ENCODE results near the gene TMEM253.

Gene TMEM253

DNA sequence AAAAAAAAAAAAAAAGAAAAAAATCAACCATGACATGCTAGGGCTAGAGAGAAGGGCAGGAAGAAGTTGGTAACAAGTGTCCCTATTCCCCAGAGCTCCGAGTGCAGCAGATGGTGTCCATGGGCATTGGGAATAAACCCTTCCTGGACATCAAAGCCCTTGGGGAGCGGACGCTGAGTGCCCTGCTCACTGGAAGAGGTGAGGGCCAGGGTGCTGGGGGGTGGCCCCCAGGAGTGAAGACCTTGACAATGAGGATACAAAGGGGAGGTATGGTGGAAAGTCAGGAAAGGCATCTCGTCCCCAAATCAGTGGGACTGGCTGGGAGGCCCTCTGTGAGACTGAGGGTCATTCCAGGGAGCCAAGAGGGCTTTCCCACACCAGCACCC, 14.0 kb upstream of the TMEM253 start:
- no peak overlapping the region for H3K9ac ChIP-seq (ENCODE audit: low read depth, low read length)
- H3K36me3 ChIP-seq (ENCODE audit: control insufficient read depth, insufficient read depth, low read length) = peaks cover 35% of the 10 kb centered on the region
- no peaks in the 10 kb centered on the region for H3K9me3 ChIP-seq (ENCODE audit: control insufficient read depth, insufficient read depth, low read length)
- peaks cover 3% of the 10 kb centered on the region for H3K4me1 ChIP-seq (ENCODE audit: control insufficient read depth, insufficient read depth, low read length)
- H3K27me3 ChIP-seq (ENCODE audit: control insufficient read depth, insufficient read depth, low read length) = no peaks in the 10 kb centered on the region
- H3K4me3 ChIP-seq (ENCODE audit: low read depth, low read length) = no peak overlapping the region

DNA sequence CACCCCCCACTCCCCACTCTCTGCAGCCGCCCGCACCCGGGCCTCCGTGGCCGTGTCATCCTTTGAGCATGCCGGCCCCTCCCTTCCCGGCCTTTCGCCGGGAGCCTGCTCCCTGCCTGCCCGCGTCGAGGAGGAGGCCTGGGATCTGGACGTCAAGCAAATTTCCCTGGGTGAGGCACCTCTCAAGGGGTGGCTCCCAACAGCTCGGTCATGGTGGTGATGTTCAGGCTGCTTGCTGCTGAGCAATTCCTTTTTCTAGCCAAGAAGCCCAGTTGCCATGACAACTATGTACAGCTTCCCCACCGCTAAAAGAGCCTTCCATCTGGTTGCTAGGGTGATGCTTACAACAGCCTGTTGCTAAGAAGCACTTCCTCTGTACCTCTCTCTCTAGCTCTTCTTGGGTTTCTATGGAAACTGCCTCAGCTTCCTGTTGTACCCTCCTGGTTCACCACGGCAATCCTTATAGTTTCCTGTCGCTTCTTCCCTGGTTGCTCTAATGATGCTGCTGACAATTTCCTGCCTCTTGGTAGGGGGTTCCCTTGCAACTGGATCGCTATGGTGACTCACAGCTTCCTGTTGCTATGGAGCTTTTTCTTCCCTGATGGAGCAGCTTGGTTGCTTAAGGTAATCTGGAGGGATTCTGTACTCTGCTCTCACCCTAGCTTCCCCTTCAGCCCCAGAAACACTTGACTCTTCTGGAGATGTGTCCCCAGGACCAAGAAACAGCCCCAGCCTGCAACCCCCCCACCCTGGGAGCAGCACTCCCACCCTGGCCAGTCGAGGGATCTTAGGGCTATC, 13.4 kb upstream of the TMEM253 start:
- peaks cover 40% of the 10 kb centered on the region for H3K36me3 ChIP-seq (ENCODE audit: control insufficient read depth, insufficient read depth, low read length)
- H3K9me3 ChIP-seq (ENCODE audit: control insufficient read depth, insufficient read depth, low read length) = no peaks in the 10 kb centered on the region
- H3K9ac ChIP-seq (ENCODE audit: low read depth, low read length) = no peak overlapping the region
- H3K27me3 ChIP-seq (ENCODE audit: control insufficient read depth, insufficient read depth, low read length) = no peaks in the 10 kb centered on the region
- H3K4me3 ChIP-seq (ENCODE audit: low read depth, low read length) = no peak overlapping the region
- peaks cover 3% of the 10 kb centered on the region for H3K4me1 ChIP-seq (ENCODE audit: control insufficient read depth, insufficient read depth, low read length)

DNA sequence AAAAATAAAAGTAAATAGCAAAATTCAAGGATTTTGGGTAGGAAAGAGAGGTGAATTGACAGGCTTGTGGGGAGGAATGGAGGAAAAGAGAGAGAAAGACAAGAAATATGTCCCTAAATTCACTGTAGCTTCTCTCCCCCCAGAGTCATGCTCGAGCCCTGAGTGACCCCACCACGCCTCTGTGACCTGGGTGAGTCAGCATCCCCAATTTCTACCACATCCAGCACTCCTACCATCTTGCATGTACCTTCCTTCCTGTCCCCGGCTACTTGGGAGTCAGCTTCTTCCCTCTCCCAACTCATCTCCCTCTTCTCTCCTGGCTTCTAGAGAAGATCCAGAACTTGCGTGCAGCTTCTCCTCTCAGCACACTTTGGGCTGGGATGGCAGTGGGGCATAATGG, 12.2 kb upstream of the TMEM253 start:
- Histone ChIP-seq H3K36me3 (ENCODE audit: control insufficient read depth, insufficient read depth, low read length) (peaks cover 43% of the 10 kb centered on the region), H3K9ac (ENCODE audit: low read depth, low read length) (no peak overlapping the region), H3K4me3 (ENCODE audit: low read depth, low read length) (no peak overlapping the region), H3K9me3 (ENCODE audit: control insufficient read depth, insufficient read depth, low read length) (no peaks in the 10 kb centered on the region), H3K4me1 (ENCODE audit: control insufficient read depth, insufficient read depth, low read length) (peaks cover 12% of the 10 kb centered on the region), H3K27me3 (ENCODE audit: control insufficient read depth, insufficient read depth, low read length) (no peaks in the 10 kb centered on the region)

DNA sequence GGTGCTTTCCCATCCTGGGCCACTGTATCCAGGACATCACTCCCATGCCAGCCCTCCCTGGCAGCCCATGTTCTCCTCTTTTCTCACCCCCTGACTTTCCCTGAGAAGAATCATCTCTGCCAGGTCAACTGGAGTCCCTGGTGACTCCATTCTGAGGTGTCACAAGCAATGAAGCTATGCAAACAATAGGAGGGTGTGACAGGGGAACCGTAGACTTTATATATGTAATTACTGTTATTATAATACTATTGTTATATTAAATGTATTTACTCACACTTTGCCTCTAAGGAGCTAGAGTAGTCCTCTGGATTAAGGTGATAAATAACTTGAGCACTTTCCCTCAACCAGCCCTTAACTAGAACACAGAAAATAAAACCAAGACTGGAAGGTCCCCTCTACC, 11.6 kb upstream of the TMEM253 start:
- Histone ChIP-seq H3K4me3 (ENCODE audit: low read depth, low read length) (no peak overlapping the region), H3K4me1 (ENCODE audit: control insufficient read depth, insufficient read depth, low read length) (peaks cover 15% of the 10 kb centered on the region), H3K9me3 (ENCODE audit: control insufficient read depth, insufficient read depth, low read length) (no peaks in the 10 kb centered on the region)

DNA sequence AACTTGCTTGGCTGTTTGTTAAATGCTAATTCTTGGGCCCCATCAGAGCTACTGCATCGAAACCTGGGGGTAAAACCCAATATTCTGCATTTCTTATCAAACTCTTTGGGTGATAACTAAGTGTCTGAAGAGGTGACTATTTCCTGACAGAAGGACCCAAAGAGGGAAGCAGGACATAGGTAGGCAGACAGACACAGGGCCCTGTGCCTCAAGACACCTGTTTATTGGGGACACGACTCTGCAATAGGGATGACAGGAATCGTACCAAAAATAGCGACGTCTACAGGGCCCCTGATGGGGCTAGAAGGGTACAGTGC, 11.0 kb upstream of the TMEM253 start:
- Histone ChIP-seq H3K9me3 (ENCODE audit: control insufficient read depth, insufficient read depth, low read length) (no peaks in the 10 kb centered on the region), H3K9ac (ENCODE audit: low read depth, low read length) (no peak overlapping the region), H3K4me1 (ENCODE audit: control insufficient read depth, insufficient read depth, low read length) (peaks cover 17% of the 10 kb centered on the region), H3K36me3 (ENCODE audit: control insufficient read depth, insufficient read depth, low read length) (peaks cover 43% of the 10 kb centered on the region), H3K4me3 (ENCODE audit: low read depth, low read length) (no peak overlapping the region), H3K27me3 (ENCODE audit: control insufficient read depth, insufficient read depth, low read length) (no peaks in the 10 kb centered on the region)

More for the DNA sequence above, 11.6 kb upstream of the TMEM253 start:
- Histone ChIP-seq H3K36me3 (ENCODE audit: control insufficient read depth, insufficient read depth, low read length) (peaks cover 43% of the 10 kb centered on the region), H3K27me3 (ENCODE audit: control insufficient read depth, insufficient read depth, low read length) (no peaks in the 10 kb centered on the region), H3K9ac (ENCODE audit: low read depth, low read length) (no peak overlapping the region)

DNA sequence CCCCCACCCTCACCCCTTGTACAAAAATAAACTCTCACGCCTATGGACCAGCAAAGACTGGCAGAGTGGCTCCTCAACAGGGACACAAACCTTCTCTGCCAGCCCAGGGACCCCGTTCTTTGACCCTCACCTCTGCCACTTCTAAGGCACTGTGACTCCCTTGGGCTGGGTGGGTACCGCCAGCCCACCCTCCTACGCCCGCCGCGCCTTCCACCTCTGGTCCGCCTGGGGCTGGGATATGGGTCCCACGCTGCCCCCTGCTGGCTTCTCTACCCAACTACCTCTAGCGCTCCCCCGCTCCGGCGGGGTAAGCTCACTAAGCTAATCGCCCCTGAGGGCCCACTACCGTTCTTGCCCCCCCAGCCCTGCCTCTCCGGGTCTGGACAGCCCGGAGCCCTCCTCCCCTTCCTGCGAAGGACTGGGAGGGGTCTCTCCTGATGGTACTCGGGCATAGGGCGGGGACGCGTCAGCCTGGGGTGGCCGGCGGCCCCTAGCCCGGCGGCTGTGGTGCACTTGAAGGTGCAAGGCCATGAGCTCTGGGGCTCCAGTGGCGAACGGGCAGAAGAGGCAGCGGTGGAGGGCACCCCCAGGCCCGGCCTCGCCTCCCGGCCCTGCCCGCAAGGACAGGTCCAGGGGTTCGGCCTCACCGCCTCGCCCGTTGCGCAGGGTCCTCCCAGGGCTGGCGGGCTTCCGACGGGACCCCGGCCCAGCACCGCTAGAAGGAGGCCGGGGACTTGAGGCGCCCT, 10.5 kb upstream of the TMEM253 start:
- Histone ChIP-seq H3K4me3 (ENCODE audit: low read depth, low read length) (no peak overlapping the region), H3K36me3 (ENCODE audit: control insufficient read depth, insufficient read depth, low read length) (peaks cover 40% of the 10 kb centered on the region), H3K27me3 (ENCODE audit: control insufficient read depth, insufficient read depth, low read length) (no peaks in the 10 kb centered on the region), H3K9ac (ENCODE audit: low read depth, low read length) (no peak overlapping the region), H3K4me1 (ENCODE audit: control insufficient read depth, insufficient read depth, low read length) (peaks cover 22% of the 10 kb centered on the region), H3K9me3 (ENCODE audit: control insufficient read depth, insufficient read depth, low read length) (no peaks in the 10 kb centered on the region)

DNA sequence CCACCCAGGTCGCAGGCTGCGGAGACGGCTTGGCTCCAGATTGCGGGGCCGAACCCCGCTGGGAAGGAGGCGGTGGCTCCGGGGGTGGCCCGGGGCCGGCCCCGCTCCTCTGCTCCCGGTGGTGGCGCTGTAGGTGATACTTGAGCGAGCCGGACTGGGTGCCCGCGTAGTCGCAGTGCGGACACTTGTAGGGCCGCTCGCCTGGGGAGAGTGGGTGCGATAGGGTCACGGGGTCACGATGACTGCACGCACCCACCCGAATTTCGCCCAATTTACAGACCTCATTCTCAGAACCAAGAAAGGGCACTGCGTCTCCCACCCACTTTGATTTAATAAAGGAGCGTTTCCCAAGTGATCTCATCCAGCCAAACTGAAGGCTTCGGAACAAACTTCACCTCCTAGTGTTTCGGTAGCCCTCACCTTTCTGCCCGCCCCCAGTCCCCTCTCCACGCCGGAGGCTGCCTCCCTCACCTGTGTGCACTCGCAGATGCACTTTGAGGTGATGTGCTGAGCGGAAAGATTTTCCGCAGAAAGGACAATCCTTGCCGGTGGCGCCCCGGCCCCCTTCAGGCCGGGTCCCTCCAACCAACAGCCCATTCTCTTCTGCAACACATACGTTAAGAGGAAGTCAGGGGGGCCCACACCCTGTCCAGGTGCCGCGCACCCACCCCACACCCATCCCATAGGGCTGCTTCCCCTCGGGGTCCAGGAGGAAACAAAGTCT, 9.8 kb upstream of the TMEM253 start:
- Histone ChIP-seq H3K27me3 (ENCODE audit: control insufficient read depth, insufficient read depth, low read length) (no peaks in the 10 kb centered on the region), H3K9me3 (ENCODE audit: control insufficient read depth, insufficient read depth, low read length) (no peaks in the 10 kb centered on the region), H3K4me3 (ENCODE audit: low read depth, low read length) (no peak overlapping the region), H3K4me1 (ENCODE audit: control insufficient read depth, insufficient read depth, low read length) (peaks cover 28% of the 10 kb centered on the region), H3K9ac (ENCODE audit: low read depth, low read length) (no peak overlapping the region), H3K36me3 (ENCODE audit: control insufficient read depth, insufficient read depth, low read length) (peaks cover 36% of the 10 kb centered on the region)

DNA sequence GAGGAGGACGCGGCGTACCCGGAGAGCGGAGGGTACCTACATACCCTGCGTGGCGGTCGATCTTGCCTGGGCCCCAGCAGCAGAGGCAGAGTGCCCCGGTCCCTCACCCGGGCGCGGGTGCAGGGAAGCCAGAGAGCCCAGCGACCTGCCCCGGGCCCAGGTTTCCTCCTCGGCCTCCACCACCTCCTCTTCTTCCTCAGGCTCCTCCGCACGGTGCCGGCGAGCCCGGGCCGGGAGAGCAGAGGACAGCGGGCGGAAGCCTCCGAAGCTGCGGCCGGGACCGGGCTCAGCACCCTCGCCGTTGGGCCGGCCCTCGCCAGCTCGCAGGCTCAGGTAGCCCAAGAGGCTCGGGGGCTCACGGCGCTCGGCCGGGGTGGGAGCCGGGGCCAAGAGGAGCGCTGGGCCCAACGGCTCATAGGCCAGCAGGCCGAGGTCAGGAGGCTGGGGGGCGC, 9.0 kb upstream of the TMEM253 start:
- H3K4me1 ChIP-seq (ENCODE audit: control insufficient read depth, insufficient read depth, low read length) = peaks cover 36% of the 10 kb centered on the region
- no peak overlapping the region for H3K4me3 ChIP-seq (ENCODE audit: low read depth, low read length)
- peaks cover 34% of the 10 kb centered on the region for H3K36me3 ChIP-seq (ENCODE audit: control insufficient read depth, insufficient read depth, low read length)
- H3K9ac ChIP-seq (ENCODE audit: low read depth, low read length) = no peak overlapping the region
- no peaks in the 10 kb centered on the region for H3K9me3 ChIP-seq (ENCODE audit: control insufficient read depth, insufficient read depth, low read length)
- no peaks in the 10 kb centered on the region for H3K27me3 ChIP-seq (ENCODE audit: control insufficient read depth, insufficient read depth, low read length)

DNA sequence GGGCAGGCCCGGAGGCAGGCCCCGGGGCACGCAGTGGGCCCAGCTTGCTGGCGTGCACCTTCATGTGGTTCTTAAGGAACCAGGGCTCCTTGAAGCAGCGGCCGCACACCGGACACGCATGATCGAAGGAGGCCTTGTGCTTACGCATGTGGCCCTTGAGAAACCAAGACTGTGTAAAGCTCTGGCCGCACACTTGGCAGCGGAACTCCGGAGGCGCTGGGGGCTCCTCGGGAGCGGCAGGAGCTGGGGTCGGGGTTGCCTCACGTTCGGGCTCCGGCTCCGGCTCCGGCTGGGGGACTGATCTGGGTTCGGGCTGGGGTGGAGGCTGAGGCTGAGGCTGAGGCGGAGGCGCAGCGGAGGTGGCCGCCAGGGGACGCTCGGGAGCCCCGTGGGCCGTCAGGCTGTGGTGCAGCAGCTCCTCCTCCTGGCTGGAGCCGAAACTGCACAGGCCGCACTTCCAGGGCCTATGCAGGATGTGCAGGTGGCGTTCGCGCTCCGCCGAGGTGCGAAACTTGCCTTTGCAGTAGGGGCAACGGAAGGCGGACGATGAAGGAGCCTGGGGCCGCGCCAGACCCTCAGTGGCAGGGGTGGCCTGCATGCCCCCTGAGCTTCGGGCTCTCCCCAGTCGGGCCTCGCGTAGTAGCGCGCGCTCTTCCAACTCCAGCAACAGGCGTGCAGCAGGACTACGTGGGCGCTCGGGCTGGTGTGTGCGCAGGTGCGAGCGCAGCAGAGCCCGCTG, 8.4 kb upstream of the TMEM253 start:
- Histone ChIP-seq H3K27me3 (ENCODE audit: control insufficient read depth, insufficient read depth, low read length) (no peaks in the 10 kb centered on the region), H3K9me3 (ENCODE audit: control insufficient read depth, insufficient read depth, low read length) (no peaks in the 10 kb centered on the region), H3K4me3 (ENCODE audit: low read depth, low read length) (peak overlapping the region; percentile 50), H3K4me1 (ENCODE audit: control insufficient read depth, insufficient read depth, low read length) (peaks cover 38% of the 10 kb centered on the region), H3K9ac (ENCODE audit: low read depth, low read length) (no peak overlapping the region), H3K36me3 (ENCODE audit: control insufficient read depth, insufficient read depth, low read length) (peaks cover 33% of the 10 kb centered on the region)

- H3K9ac ChIP-seq (ENCODE audit: low read depth, low read length) = no peak overlapping the region
- peak overlapping the region; percentile 50 for H3K4me3 ChIP-seq (ENCODE audit: low read depth, low read length)
- peaks cover 36% of the 10 kb centered on the region for H3K4me1 ChIP-seq (ENCODE audit: control insufficient read depth, insufficient read depth, low read length)
- peaks cover 33% of the 10 kb centered on the region for H3K36me3 ChIP-seq (ENCODE audit: control insufficient read depth, insufficient read depth, low read length)
- H3K9me3 ChIP-seq (ENCODE audit: control insufficient read depth, insufficient read depth, low read length) = no peaks in the 10 kb centered on the region
- H3K27me3 ChIP-seq (ENCODE audit: control insufficient read depth, insufficient read depth, low read length) = no peaks in the 10 kb centered on the region
These were observed 7.8 kb upstream of the TMEM253 start for GRCh38 chr14:21093018-21093417.

Measured in iPS-15b (cell line).